Measurements from ENCODE around the gene HIP1R.
"Not testable (repeated sequence)": the region's sequence is repeated elsewhere in the genome, so short reads cannot be mapped to it uniquely, and the experiment has no call there.

Gene HIP1R

DNA sequence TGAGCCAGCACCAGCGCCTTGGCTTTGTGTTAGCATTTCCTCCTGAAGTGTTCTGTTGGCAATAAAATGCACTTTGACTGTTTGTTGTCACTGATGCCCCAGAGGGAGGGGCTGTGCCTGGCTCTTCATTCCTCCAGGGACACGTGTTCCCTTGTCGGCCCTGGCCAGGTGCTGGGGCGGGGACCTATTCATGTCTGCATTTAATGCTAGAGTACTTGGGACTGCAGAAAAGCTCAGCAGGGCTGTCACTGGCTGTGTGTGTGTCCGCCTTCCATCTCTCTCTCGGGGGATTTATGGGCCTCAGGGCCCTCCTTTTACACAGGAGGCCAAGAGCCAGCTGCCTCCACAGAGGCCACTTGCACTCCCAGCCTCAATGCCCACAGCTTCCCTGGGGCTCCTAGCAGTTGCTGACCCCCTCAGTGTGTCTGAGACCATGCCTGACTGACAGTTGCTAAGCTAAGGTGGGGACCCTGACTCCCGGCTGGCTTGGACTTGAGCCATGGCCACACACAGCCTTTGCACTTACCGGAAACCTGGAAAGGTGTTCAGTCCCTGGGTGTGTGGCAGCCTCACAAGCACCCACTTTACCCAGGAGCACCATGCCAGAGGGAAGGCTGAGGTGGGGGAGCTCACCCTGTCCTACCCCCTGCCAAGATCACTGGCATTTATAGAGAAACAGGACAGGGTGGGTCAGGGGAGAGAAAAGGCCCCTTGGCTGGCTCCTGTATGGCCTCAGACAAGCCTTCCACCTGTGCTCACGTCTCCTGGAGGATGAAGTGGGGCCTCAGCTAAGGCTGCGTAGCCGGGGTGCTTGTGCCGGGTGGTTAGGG, 27.8 kb downstream of the HIP1R start:
- DNase-seq, result no peak

DNA sequence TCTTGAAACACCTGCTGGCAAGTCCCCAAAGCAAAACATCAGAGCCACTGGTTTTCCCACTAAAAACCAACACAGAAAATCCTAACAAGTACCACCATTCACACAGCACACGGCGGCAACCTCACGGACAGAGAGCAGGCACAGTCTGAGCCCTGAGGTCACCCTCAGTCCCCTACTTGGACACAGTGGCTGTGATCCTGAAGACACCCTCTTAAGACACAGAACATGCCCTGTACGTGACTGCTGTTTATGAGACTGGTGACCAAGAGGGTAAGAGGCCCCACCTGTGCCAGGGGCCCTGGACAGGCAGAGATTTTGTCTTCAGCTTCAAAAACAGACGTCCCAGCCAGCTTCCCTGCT, 29.6 kb downstream of the HIP1R start:
- DNase-seq, result no peak

DNA sequence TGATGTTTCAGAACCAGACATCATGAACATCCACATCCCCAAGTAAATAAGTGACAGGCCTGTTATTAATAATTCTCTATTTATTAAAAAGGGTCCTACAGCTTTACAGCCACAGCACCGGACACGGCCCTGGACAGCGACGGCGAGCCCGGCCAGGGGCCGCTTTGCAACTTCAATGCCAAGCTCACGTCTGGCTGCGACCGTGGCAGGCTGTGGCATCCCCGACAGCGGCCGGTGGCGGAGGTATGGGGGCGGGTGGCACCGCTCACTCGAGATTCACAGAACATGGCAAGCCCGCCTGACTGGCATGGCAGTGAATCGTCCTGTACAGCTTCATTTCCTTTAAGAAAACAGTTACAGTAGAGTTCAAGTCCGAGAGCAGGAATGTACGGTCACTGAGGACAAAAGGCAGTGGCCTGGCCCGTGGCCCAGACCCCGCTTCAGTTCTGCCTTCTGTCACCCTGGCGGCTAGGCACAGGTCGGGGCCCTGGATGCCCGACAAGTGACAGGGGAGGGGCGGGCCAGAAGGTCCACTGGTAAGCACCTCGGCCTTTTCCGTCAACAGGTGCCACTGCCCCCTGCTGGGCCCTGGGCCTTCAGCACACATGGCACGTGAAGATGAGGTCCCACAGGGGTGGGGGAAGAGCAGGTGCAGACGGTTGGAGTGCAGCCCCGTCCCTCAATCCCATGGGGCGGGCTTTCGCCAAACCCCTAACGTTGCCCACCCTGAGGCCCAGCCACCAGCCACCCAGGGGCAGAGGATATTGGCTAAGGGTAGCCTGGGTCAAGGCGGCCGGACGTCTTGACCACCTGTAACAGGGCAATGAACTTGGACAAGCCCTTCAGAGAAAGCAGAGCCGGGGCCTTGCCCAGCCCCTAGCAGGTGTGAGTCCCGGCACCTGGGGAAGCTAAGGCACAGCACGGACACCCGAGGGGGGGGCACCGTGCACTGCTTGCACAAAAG, 30.3 kb downstream of the HIP1R start:
- peak; percentile 8 for DNase-seq

- DNase-seq, result no peak
Measured at GRCh38 chr12:122866379-122866778, 31.1 kb downstream of the HIP1R start.

GRCh38 chr12:122866950-122867607, 31.8 kb downstream of the HIP1R start:
- DNase-seq, result no peak

DNA sequence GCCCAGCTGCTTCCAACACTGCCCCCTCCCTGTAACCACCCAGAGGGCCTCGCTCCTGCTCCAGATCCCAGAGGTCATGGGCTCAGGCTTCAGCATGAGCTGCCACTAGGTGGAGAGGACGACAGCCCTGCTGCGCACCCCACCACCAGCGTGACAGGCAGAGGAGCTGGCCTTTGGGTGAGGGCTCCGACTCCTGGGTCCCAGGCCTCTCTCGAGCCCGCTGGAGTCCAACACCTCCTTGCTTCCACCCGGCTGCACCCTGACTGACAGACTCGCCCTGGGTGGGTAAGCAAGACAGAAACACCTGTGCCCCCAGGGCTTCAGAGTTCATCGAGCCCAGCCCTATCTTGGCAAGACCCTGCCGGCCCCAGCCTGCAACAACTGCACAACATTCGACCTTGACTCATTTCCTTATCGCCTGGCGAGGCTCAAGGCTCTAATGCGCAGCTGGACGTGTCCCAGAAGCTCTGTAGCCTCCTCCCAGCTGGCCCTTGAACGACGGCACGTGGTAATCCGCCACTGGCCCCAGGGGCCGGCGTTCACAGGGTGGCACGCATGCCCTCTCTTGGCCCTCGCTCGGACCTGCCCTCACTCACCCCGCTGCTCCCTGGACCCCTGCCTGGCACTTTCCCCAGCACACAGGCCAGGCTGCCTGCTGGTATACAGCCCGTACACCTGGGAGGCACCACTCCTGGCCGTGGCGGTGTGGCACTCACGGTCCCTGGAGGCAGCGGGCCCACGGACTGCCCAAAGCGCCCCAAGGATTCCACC, 32.6 kb downstream of the HIP1R start:
- no peak for DNase-seq

DNA sequence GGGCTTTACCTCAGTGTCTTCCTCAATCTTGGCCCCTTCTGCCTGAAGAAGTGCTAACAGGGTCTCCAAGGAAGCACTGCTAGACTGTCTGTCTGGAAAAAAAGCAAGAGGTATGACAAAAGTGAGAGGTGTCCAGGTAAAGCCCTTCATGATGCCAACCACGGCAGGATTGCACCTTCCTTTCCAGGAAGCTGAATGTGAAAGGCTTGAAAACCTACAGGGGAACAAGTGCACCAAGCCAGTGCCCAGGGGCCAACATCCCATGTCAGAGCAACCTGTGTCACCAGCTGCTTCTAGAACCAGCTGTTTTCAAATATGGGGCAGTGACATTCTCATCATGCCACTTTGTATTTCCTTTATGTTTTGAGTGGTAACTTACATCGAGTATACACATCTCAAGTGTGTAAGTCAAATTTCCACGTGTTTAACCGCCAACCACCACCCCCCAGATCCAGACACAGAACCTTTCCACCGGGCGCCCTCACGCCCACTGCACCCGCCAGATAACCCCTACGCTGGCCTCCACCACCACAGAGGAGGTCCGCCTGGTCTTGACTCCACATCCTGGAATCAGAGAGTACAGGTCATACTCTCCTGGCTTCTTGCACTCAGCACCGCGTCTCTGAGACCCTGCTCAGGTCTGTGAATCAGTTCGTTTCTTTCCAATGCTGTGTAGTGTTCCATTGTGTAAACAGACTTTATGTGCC, 33.4 kb downstream of the HIP1R start:
- DNase-seq, result no peak

DNA sequence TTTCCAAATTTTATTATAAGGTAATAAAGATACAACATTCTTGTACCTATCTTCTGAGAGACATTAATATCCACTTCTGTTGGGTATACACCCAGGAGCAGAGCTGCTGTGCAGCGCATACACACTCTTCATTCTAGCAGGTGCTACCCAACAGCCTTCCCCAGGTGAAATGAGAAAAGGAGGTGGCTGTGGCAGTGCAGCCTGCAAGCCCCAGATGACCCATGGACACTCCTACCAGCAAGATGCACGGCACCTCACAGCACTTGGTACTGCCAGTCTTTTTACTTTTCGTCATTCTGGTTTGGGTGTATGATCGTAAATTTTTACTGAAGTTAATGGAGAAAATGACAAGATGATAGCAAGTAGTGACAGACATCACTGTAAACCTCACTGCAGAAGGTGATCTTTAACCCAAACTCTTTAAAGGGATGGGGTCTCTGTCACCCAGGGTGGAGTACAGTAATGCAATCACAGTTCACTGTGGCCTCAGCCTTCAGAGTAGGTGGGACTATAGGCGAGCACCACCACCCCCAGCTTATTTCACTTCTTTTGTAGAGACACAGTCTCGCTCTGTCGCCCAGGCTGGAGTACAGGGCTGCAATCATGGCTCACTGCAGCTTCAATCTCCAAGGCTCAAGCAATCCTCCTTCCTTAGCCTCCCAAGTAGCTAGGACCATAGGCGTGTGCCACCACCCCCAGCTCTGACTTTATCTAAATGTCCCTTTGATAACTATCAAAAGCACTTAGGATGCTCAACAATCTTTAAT, 34.1 kb downstream of the HIP1R start:
- no peak for DNase-seq

DNA sequence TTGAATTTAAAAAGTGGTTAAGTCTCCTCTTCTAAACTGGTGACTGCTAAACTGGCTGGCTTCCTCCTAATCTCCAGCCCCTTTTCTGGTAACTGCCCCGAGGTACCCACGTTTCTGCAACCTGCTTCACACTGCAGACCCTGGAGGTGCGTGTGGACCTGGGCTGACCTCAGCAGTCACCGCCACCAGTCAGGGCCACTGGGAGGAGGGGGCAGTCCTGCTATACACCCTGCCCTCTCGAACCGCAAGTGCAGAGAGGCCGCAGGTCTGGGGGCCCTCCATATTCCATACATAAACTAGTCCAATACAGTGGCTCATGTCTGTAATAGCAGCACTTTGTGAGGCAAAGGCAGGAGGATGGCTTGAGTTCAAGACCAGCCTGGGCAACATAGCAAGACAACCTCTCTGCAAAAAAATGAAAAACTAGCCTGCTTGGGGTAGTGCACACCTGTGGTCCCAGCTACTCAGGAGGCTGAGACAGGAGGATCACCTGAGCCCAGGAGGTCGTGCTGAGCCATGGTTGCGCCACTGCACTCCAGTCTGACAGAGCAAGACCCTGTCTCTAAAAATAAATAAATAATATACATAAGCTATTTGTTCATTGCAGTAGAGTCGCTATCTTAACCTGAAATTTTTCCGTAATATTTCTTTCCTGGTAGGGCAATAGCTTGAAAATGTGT, 35.0 kb downstream of the HIP1R start:
- no peak for DNase-seq

- no peak for DNase-seq
Measured at GRCh38 chr12:122870867-122871664, 35.8 kb downstream of the HIP1R start.

GRCh38 chr12:122871851-122872780, 36.9 kb downstream of the HIP1R start:
- DNase-seq, result peak; percentile 12

DNA sequence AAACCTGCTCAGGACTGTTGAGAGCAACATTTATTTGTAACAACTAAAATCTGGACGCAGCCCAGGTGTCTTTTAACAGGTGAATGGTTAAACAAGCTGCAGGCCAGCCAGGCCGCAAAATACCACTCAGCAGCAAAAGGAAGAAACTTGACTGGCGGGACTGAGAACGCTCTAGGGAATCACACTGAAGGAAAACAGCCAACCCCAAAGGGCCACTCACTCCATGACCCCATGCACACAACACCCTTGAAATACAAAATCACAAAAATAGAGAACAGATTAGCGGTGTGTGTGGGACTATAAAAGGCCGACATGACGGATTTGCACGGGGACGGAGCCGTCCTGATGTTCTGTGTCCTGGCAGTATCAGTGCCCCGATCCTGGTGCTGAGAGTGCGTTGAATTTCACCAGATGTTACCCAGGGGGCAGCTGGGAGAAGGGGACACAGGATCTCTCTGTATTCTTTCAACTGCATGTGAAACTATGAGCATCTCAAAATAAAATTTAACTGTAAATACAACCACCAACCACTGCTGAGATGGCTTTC, 37.6 kb downstream of the HIP1R start:
- no peak for DNase-seq

DNA sequence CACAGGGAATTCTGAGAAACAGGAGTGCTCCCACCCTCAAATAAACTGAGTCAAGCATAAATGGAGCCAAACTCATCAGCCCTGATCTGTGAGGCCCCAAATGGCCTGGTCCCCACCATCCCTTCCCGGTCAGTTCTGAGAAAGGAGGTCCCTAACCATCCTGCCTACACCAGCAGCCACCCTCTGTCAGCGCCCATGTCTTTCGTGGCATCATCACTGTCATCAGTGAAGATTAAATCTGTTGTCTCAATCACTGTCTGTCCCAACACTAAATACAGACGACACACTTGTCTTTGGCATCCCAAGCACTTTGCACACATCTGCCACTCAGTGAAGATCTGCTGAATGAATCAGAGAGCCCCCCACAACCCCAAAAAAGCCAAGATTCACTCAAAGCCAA, 38.3 kb downstream of the HIP1R start:
- no peak for DNase-seq

GRCh38 chr12:122874081-122874480, 38.8 kb downstream of the HIP1R start:
- no peak for DNase-seq

DNA sequence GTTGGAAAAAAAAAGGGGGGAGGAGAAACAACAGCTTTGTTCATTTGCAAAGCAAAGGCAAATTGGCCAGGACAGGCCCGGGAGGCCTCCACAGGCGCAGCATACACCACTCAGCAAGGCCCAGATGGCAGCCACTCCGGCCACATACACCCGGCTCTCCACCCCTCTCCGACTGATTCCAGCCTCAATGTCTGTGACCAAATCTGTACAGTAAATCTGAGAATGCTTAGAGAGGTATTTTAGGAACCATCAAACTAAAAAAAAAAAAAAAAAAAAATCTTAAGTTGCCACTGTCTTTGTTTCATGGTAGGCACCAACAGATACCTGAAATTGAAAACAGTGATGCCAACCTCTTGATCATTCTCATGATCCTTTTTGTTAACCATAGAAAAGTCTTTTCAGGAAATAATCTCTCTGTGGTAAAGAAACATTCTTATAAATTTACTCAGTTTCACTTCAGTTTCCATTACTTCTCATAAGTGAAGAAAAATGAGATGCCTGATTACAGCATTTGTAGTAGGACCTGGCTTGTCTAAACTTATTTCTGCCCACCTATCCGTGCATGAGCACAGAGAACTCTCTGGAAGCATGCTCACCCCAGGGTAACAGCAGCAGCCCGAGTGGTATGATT, 40.4 kb downstream of the HIP1R start:
- no peak for DNase-seq

DNA sequence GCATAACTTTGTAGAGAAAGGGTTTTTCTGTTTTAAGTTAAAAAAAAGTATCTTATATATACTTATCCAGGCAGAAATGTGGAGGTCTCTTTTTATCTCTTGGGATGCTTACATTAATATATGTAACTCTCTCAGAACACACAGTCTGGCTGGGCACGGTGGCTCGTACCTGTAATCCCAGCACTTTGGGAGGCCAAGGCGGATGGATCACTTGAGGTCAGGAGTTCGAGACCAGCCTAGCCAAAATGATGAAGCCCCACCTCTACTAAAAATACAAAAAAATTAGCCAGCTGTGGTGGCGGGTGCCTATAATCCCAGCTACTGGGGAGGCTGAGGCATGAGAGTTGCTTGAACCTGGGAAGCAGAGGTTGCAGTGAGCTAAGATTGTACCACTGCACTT, 41.0 kb downstream of the HIP1R start:
- DNase-seq, result not testable (repeated sequence)

GRCh38 chr12:122876731-122877130, 41.5 kb downstream of the HIP1R start:
- no peak for DNase-seq

All from NCI-H774 (cell line).